ENCODE results near the gene TK1.

DNA sequence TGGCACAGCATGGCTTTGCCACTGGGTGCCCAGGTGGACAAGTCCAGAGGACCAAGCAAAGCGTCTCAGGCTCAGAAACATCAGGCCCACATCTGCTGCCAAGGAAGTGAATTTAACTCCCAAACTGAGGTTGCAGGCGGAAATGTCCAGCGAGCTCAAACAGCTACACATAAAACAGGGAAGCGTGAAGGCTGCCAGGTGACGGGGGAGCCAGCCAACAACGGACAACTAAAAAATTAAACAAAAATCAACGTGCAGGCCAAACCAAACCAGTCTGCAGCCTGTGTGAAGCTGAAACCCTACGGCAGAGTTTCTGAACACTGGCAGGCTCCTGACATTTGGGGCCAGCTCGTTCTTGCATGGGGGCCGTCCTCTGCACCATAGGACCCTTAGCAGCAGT lies 2.5 kb downstream of the TK1 start:
- TF ChIP-seq, protein P1, sequence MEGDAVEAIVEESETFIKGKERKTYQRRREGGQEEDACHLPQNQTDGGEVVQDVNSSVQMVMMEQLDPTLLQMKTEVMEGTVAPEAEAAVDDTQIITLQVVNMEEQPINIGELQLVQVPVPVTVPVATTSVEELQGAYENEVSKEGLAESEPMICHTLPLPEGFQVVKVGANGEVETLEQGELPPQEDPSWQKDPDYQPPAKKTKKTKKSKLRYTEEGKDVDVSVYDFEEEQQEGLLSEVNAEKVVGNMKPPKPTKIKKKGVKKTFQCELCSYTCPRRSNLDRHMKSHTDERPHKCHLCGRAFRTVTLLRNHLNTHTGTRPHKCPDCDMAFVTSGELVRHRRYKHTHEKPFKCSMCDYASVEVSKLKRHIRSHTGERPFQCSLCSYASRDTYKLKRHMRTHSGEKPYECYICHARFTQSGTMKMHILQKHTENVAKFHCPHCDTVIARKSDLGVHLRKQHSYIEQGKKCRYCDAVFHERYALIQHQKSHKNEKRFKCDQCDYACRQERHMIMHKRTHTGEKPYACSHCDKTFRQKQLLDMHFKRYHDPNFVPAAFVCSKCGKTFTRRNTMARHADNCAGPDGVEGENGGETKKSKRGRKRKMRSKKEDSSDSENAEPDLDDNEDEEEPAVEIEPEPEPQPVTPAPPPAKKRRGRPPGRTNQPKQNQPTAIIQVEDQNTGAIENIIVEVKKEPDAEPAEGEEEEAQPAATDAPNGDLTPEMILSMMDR (IDR thresholded peaks at IDR 0.05): no peak
- TF ChIP-seq POLR2A (IDR thresholded peaks at IDR 0.05) (no peak), POLR2AphosphoS5 (IDR thresholded peaks at IDR 0.05) (no peak), EP300 (IDR thresholded peaks at IDR 0.05) (no peak)

All from suprapubic skin (tissue), 4 donors.